ENCODE measurements around the gene SPIRE2.

SPIRE2 gene

GRCh38 chr16:89892055-89892630 is 63.9 kb downstream of the SPIRE2 start:
- H3K4me3 ChIP-seq (ENCODE audit: low read depth, low read length): no peak overlapping the region
- TF ChIP-seq CTCF (IDR thresholded peaks at IDR 0.05; ENCODE audit: low read depth, low read length, missing control alignments): no peak
- no peak for DNase-seq (ENCODE audit: low read depth)
- in situ Hi-C loops (cut with HindIII; ENCODE audit: low sequenced_read_pairs): no loop called here

- no peak overlapping the region for H3K4me3 ChIP-seq (ENCODE audit: low read depth, low read length)
- no peak for DNase-seq (ENCODE audit: low read depth)
- in situ Hi-C loops (cut with HindIII; ENCODE audit: low sequenced_read_pairs): no loop called here
- no peak for TF ChIP-seq CTCF (IDR thresholded peaks at IDR 0.05; ENCODE audit: low read depth, low read length, missing control alignments)
Observed at GRCh38 chr16:89892635-89893034, 64.4 kb downstream of the SPIRE2 start.

GRCh38 chr16:89893642-89894548 is 65.6 kb downstream of the SPIRE2 start:
- DNase-seq (ENCODE audit: low read depth): no peak
- no peak for TF ChIP-seq CTCF (IDR thresholded peaks at IDR 0.05; ENCODE audit: low read depth, low read length, missing control alignments)
- in situ Hi-C loops (cut with HindIII; ENCODE audit: low sequenced_read_pairs): no loop called here
- H3K4me3 ChIP-seq (ENCODE audit: low read depth, low read length): no peak overlapping the region

- TF ChIP-seq CTCF (IDR thresholded peaks at IDR 0.05; ENCODE audit: low read depth, low read length, missing control alignments): no peak
- no peak overlapping the region for H3K4me3 ChIP-seq (ENCODE audit: low read depth, low read length)
- in situ Hi-C loops (cut with HindIII; ENCODE audit: low sequenced_read_pairs): no loop called here
- DNase-seq (ENCODE audit: low read depth): no peak
Observed at GRCh38 chr16:89895482-89896250, 67.4 kb downstream of the SPIRE2 start.

GRCh38 chr16:89897204-89897603 is 68.9 kb downstream of the SPIRE2 start:
- in situ Hi-C loops (cut with HindIII; ENCODE audit: low sequenced_read_pairs): no loop called here
- no peak for TF ChIP-seq CTCF (IDR thresholded peaks at IDR 0.05; ENCODE audit: low read depth, low read length, missing control alignments)
- DNase-seq (ENCODE audit: low read depth): no peak
- H3K4me3 ChIP-seq (ENCODE audit: low read depth, low read length): no peak overlapping the region

- TF ChIP-seq CTCF (IDR thresholded peaks at IDR 0.05; ENCODE audit: low read depth, low read length, missing control alignments): no peak
- no peak for DNase-seq (ENCODE audit: low read depth)
- H3K4me3 ChIP-seq (ENCODE audit: low read depth, low read length): no peak overlapping the region
- in situ Hi-C loops (cut with HindIII; ENCODE audit: low sequenced_read_pairs): no loop called here
Observed at GRCh38 chr16:89898201-89898967, 70.1 kb downstream of the SPIRE2 start.

Data from astrocyte of the cerebellum (primary cell).